OCI-LY1 (cell line): ENCODE data around the gene FBXO2.

ENCODE experiments used
- H2AFZ ChIP-seq: fragments of 200-600 bp; sonication (generic), shearing (Covaris generic); 2 replicates; pipeline ENCODE4 v1.6.0; 2014; ENCODE audit warnings: antibody characterized with exemption, mild to moderate bottlenecking, low read length
- H3F3A ChIP-seq: fragments of 200-600 bp; sonication (generic), shearing (Covaris generic); 2 replicates; pipeline ENCODE4 v1.6.0; 2014; ENCODE audit warnings: mild to moderate bottlenecking, antibody characterized with exemption, low read length, moderate library complexity; ENCODE audit not compliant: insufficient read depth
- H3K27ac ChIP-seq: fragments of 200-600 bp; sonication (generic); 2 replicates; pipeline ENCODE4 v1.5.1; 2014; ENCODE audit warnings: low read length, mixed run types, mild to moderate bottlenecking, low read depth; ENCODE audit not compliant: poor library complexity, severe bottlenecking
- H3K27me3 ChIP-seq: fragments of 200-600 bp; sonication (generic); 2 replicates; pipeline ENCODE4 v1.6.0; 2014; ENCODE audit warnings: antibody characterized with exemption, mild to moderate bottlenecking, low read length, moderate library complexity; ENCODE audit not compliant: insufficient read depth
- H3K36me3 ChIP-seq: fragments of 200-600 bp; sonication (generic); 2 replicates; pipeline ENCODE4 v1.6.1; 2014; ENCODE audit warnings: mild to moderate bottlenecking, antibody characterized with exemption, low read length, moderate library complexity, mixed read lengths; ENCODE audit not compliant: insufficient read depth
- H3K4me1 ChIP-seq: fragments of 200-600 bp; sonication (generic); 2 replicates; pipeline ENCODE4 v1.5.1; 2014; ENCODE audit warnings: mild to moderate bottlenecking, low read length, moderate library complexity; ENCODE audit not compliant: insufficient read depth, severe bottlenecking
- H3K4me2 ChIP-seq: fragments of 200-600 bp; sonication (generic), shearing (Covaris generic); 2 replicates; pipeline ENCODE4 v1.6.1; 2014; ENCODE audit warnings: low read length
- H3K4me3 ChIP-seq: fragments of 200-600 bp; sonication (generic); 2 replicates; pipeline ENCODE4 v1.5.1; 2014; ENCODE audit warnings: low read length, low read depth, mild to moderate bottlenecking, mixed read lengths; ENCODE audit not compliant: poor library complexity, severe bottlenecking
- H3K79me2 ChIP-seq: fragments of 200-600 bp; shearing (Covaris generic); 2 replicates; pipeline ENCODE4 v1.6.1; 2016; ENCODE audit warnings: mixed run types, low read length, mixed read lengths; ENCODE audit not compliant: insufficient read depth
- H3K9ac ChIP-seq: fragments of 200-600 bp; sonication (generic), shearing (Covaris generic); 2 replicates; pipeline ENCODE4 v1.6.1; 2014; ENCODE audit warnings: mild to moderate bottlenecking, low read length, mixed read lengths
- H3K9me2 ChIP-seq: fragments of 200-600 bp; sonication (generic), shearing (Covaris generic); 2 replicates; pipeline ENCODE4 v1.6.1; 2014; ENCODE audit warnings: low read depth, mild to moderate bottlenecking, low read length, mixed read lengths
- H3K9me3 ChIP-seq: fragments of 200-600 bp; shearing (Covaris generic); 2 replicates; pipeline ENCODE4 v1.6.1; 2014; ENCODE audit warnings: low read length, mixed read lengths
- H4K20me1 ChIP-seq: fragments of 200-600 bp; sonication (generic), shearing (Covaris generic); 2 replicates; pipeline ENCODE4 v1.6.0; 2016; ENCODE audit warnings: mild to moderate bottlenecking, low read length; ENCODE audit not compliant: insufficient read depth
- CTCF ChIP-seq: fragments of 200-600 bp; sonication (generic), shearing (Covaris generic); IDR thresholded peaks from 2 replicates; pipeline ENCODE4 v1.5.1; 2017; ENCODE audit warnings: mild to moderate bottlenecking, antibody characterized with exemption, low read length, moderate library complexity, mixed read lengths
- EZH2 ChIP-seq: fragments of 200-600 bp; sonication (generic), shearing (Covaris generic); IDR thresholded peaks from 2 replicates; pipeline ENCODE4 v1.8.0; 2017; ENCODE audit warnings: borderline replicate concordance, mixed run types, mild to moderate bottlenecking, antibody characterized with exemption, low read length, moderate library complexity, mixed read lengths

Gene FBXO2

GRCh38 chr1:11646317-11646716 lies 7.9 kb downstream of the FBXO2 start:
- peaks cover 20% of the 10 kb centered on the region for H3K4me1 ChIP-seq
- no peaks in the 10 kb centered on the region for H3K36me3 ChIP-seq
- no peak overlapping the region for H3K4me2 ChIP-seq
- H3K79me2 ChIP-seq, result no peaks in the 10 kb centered on the region
- H3K9me2 ChIP-seq, result no peaks in the 10 kb centered on the region
- H2AFZ ChIP-seq, result no peak overlapping the region
- no peak overlapping the region for H3K9ac ChIP-seq
- no peaks in the 10 kb centered on the region for H3K27me3 ChIP-seq
- H3K9me3 ChIP-seq, result no peaks in the 10 kb centered on the region
- H4K20me1 ChIP-seq, result no peaks in the 10 kb centered on the region
- no peak overlapping the region for H3K27ac ChIP-seq
- TF ChIP-seq CTCF (no peak), EZH2 (no peak)
- H3F3A ChIP-seq, result no peaks in the 10 kb centered on the region
- H3K4me3 ChIP-seq, result no peak overlapping the region

- Histone ChIP-seq H3K9me2 (no peaks in the 10 kb centered on the region), H3K27ac (no peak overlapping the region), H3K9ac (no peak overlapping the region), H3K79me2 (no peaks in the 10 kb centered on the region), H2AFZ (no peak overlapping the region), H3K4me3 (no peak overlapping the region), H3K4me2 (no peak overlapping the region), H3K36me3 (no peaks in the 10 kb centered on the region), H3K27me3 (no peaks in the 10 kb centered on the region), H3K4me1 (peaks cover 15% of the 10 kb centered on the region), H3F3A (no peaks in the 10 kb centered on the region), H4K20me1 (no peaks in the 10 kb centered on the region), H3K9me3 (no peaks in the 10 kb centered on the region)
- no peak for TF ChIP-seq EZH2
- peak; percentile 66 for TF ChIP-seq CTCF
These were observed 8.5 kb downstream of the FBXO2 start for GRCh38 chr1:11645670-11646265.

GRCh38 chr1:11645270-11645669 lies 9.0 kb downstream of the FBXO2 start:
- Histone ChIP-seq H3K27ac (no peak overlapping the region), H3K79me2 (no peaks in the 10 kb centered on the region), H3K4me2 (no peak overlapping the region), H3K4me3 (no peak overlapping the region), H2AFZ (no peak overlapping the region), H3K27me3 (no peaks in the 10 kb centered on the region), H3K4me1 (peaks cover 11% of the 10 kb centered on the region), H3K9ac (no peak overlapping the region), H3K36me3 (no peaks in the 10 kb centered on the region), H4K20me1 (no peaks in the 10 kb centered on the region), H3K9me2 (no peaks in the 10 kb centered on the region), H3F3A (no peaks in the 10 kb centered on the region), H3K9me3 (no peaks in the 10 kb centered on the region)
- TF ChIP-seq CTCF (no peak), EZH2 (no peak)
